ENCODE measurements around the gene TASOR2.

DNA sequence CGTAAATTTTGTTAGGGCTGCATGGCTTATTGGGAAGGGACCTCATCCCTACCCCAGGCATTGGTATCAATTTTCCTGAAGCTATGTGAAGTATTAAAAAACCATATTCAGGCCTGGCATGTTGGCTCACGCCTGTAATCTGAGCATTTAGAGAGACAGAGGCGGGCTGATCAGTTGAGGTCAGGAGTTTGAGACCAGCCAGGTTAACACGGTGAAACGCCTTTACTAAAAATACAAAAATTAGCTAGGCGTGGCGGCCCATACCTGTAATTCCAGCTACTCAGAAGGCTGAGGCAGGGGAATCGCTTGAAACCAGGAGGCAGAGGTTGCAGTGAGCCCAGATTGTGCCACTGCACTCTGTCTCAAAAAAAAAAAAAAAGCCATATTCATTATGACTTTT lies 7.1 kb downstream of the TASOR2 start:
- TF ChIP-seq POLR2A (IDR thresholded peaks at IDR 0.05; ENCODE audit: low read depth, low read length), result no peak
- no peak for TF ChIP-seq TAF1 (IDR thresholded peaks at IDR 0.05; ENCODE audit: low read depth, low read length)
- no peak for TF ChIP-seq POLR2AphosphoS5 (IDR thresholded peaks at IDR 0.05; ENCODE audit: low read depth, low read length)
